Peyer's patch (tissue), 4 donors: ENCODE data around the gene CACUL1.

Experiments
- CTCF ChIP-seq, 6 experiments: fragments of 450-650 bp in 4 of 6; fragments of 200-600 bp in 2 of 6; sonication (generic) in 1 of 6; IDR thresholded peaks; one replicate each; pipeline ENCODE4 v1.5.1; 2017 to 2019; ENCODE audit warnings: antibody characterized with exemption in 6 of 6, mild to moderate bottlenecking in 3 of 6, moderate library complexity in 1 of 6
- POLR2A ChIP-seq, 2 donors: fragments of 450-650 bp; IDR thresholded peaks; one replicate each; pipeline ENCODE4 v1.5.1; 2017; ENCODE audit warnings: antibody characterized with exemption in 2 of 2, mild to moderate bottlenecking in 2 of 2, moderate library complexity in 2 of 2

DNA sequence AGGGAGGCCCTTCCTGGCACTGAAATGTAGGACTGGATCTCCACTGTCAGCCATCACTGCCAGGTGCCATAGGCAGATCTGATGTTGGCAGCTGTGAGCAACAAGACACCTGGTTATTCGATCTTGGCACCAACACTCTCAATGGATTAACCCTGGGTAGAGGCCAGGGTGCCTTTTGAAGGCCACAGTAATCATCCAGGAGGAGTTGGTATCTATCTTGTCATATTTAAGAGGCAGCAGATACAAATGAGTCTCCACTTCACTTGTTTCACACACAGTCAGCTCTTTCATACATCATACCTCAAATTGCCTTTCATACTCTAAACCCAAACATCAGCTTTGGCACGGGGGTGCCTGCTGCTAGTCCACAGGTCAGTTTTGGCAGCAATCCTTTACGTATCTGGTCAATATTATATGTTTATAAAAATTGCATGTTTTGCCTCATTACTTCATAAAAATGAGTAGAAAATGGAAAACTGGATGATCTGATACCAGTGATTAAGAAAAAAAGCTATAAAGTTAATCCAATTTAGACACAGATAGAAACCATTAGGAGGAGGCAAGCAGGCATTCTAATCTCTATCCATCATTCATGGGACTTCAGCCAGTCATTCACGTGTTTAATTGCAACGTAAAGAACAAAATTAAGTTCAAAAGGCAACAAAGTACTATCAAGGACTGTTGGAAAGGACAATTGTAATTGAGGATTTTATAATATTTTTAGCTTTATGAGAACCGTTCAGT lies 12.7 kb upstream of the CACUL1 start:
- TF ChIP-seq CTCF (IDR thresholded peaks at IDR 0.05) (no peak), POLR2A (IDR thresholded peaks at IDR 0.05) (no peak)
